Subcutaneous abdominal adipose tissue (tissue), 5 donors: Measurements from ENCODE around the gene IST1.
"Not testable (repeated sequence)": the region's sequence is repeated elsewhere in the genome, so short reads cannot be mapped to it uniquely, and the experiment has no call there.

Experiments used
- H3K27ac ChIP-seq: one replicate; pipeline ENCODE4 v1.7.0; 2013; ENCODE audit warnings: low read depth, mild to moderate bottlenecking, inconsistent platforms, low read length, moderate library complexity
- H3K27me3 ChIP-seq, 5 donors: one replicate each; pipeline ENCODE4 v1.7.0; 2013; ENCODE audit warnings: low read length in 5 of 5, inconsistent platforms in 1 of 5; ENCODE audit not compliant: control insufficient read depth in 5 of 5, insufficient read depth in 4 of 5
- H3K36me3 ChIP-seq, 5 donors: one replicate each; pipeline ENCODE4 v1.7.0; 2013; ENCODE audit warnings: low read length in 5 of 5; ENCODE audit not compliant: control insufficient read depth in 5 of 5, insufficient read depth in 5 of 5
- H3K4me1 ChIP-seq, 5 donors: one replicate each; pipeline ENCODE4 v1.7.0; 2013; ENCODE audit warnings: low read length in 5 of 5, mild to moderate bottlenecking in 3 of 5, moderate library complexity in 1 of 5; ENCODE audit not compliant: control insufficient read depth in 5 of 5, insufficient read depth in 5 of 5
- H3K4me3 ChIP-seq, 5 donors: one replicate each; pipeline ENCODE4 v1.7.0; 2013; ENCODE audit warnings: low read length in 5 of 5, low read depth in 1 of 5
- H3K9ac ChIP-seq, 5 donors: one replicate each; pipeline ENCODE4 v1.7.0; 2013; ENCODE audit warnings: low read length in 5 of 5, mild to moderate bottlenecking in 4 of 5, moderate library complexity in 3 of 5
- H3K9me3 ChIP-seq, 5 donors: one replicate each; pipeline ENCODE4 v1.7.0; 2013; ENCODE audit warnings: low read length in 5 of 5; ENCODE audit not compliant: control insufficient read depth in 5 of 5
- donor health status: healthy.
- donor health status: healthy.
- donor health status: healthy.
- donor health status: healthy.
- donor health status: healthy.

The IST1 gene

DNA sequence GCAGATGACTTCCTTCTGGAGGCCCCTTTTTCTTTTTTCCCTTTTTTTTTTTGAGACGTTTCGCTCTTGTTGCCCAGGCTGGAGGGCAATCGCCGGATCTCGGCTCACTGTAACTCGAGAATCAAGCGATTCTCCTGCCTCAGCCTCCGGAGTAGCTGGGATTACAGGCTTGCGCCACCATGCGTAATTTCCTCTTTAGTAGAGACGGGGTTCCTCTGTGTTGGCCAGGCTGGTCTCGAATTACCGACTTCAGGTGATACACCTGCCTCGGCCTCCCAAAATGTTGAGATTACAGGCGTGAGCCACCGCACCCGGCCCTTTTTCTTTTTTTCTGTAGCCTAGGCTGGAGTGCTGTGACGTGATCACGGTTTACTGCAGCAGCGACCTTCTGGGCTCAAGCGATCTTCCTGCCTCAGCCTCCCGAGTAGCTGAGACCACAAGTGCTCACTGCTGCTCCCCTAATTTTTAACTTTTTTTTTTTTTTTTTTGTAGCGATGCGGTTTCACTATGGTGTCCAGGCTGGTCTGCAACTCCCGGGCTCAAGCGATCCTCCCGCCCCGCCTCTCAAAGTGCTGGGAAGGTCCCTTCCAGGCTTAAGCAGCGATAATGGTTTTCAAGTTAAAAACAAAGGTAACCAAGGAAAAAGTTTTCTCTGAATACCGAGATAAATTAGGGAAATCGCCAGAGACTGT lies 956 bp upstream of the IST1 start:
- peak overlapping the region; percentile 67 to 98 (median 88) for H3K4me3 ChIP-seq
- peaks cover 0 to 34% (median 28%) of the 10 kb centered on the region in 5 donors for H3K4me1 ChIP-seq
- H3K27ac ChIP-seq: peak overlapping the region; percentile 99
- H3K36me3 ChIP-seq: no peaks in the 10 kb centered on the region
- peak overlapping the region; percentile 84 to 98 (median 98) for H3K9ac ChIP-seq
- no peaks in the 10 kb centered on the region for H3K27me3 ChIP-seq
- H3K9me3 ChIP-seq: no peaks in the 10 kb centered on the region

DNA sequence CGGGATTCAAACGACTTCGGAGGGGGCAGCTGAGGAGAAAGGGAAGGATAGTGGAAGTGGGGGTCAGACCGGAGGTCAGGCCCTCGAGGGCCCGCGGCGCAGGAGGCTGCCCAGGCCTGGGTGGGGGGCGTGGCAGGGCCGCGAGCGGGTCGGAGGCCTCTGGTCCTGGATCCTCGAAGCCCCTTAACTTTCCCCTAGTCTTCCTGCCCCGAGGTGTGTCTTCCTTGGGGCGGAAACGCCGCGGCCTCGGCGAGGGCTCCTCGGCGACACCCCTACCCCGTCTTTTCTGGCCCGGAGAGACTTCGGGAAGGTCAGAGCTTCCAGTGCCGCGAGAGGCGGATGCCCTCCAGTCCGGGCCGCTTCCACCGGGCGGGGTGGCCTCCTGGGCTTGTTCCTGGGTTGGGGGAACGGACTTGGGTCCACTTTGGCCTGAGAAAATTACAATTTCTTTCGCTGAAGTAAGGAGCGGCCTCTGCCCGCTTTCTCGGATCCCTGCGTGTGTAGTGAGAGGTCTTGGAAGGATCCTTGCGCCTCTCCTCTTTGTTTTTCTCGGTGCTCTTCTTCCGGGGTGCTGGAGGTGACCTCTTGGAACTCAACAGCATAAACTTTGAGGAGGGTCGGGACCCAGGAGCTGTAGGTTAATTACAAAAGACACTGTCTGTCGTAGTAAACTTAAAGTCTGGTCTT lies 491 bp downstream of the IST1 start:
- peak overlapping the region; percentile 88 to 99 (median 97) for H3K4me3 ChIP-seq
- H3K4me1 ChIP-seq: peaks cover 0 to 45% (median 37%) of the 10 kb centered on the region in 5 donors
- no peaks in the 10 kb centered on the region for H3K27me3 ChIP-seq
- peak overlapping the region; percentile 73 to 98 (median 95) for H3K9ac ChIP-seq
- no peaks in the 10 kb centered on the region for H3K9me3 ChIP-seq
- H3K27ac ChIP-seq: peak overlapping the region; percentile 99
- H3K36me3 ChIP-seq: no peaks in the 10 kb centered on the region

DNA sequence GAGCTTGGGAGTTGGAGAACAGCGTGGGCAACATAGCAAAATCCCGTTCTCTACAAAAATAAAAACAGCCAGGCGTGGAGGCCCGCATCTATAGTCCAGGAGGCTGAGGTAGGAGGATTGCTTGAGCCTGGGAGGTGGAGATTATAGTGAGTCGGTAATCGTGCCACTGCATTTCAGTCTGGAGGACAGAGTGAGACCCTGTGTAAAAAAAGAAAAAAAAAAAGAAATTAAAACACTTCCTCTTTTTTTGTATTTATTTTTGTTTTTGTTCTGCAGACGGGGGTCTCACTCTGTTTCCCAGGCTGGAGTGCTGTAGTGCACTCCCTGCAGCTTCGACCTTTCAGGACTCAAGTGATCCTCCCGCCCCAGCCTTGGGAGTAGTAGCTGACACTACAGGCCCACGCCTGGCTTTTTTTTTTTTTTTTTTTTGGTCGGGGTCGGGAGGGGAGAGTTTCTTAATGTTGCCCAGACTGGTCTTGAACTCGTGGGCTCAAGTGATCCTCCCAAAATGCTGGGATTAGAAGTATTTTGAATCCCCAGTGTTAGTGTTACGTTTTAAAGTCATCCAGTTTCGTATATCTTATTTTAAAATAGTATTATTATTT lies 1.5 kb downstream of the IST1 start:
- H3K27me3 ChIP-seq: no peaks in the 10 kb centered on the region
- peak overlapping the region; percentile 88 to 98 (median 95) for H3K4me3 ChIP-seq
- no peaks in the 10 kb centered on the region for H3K36me3 ChIP-seq
- no peaks in the 10 kb centered on the region for H3K9me3 ChIP-seq
- H3K9ac ChIP-seq: peak overlapping the region; percentile 73 to 98 (median 95)
- H3K4me1 ChIP-seq: peaks cover 0 to 47% (median 37%) of the 10 kb centered on the region in 5 donors
- H3K27ac ChIP-seq: peak overlapping the region; percentile 99

DNA sequence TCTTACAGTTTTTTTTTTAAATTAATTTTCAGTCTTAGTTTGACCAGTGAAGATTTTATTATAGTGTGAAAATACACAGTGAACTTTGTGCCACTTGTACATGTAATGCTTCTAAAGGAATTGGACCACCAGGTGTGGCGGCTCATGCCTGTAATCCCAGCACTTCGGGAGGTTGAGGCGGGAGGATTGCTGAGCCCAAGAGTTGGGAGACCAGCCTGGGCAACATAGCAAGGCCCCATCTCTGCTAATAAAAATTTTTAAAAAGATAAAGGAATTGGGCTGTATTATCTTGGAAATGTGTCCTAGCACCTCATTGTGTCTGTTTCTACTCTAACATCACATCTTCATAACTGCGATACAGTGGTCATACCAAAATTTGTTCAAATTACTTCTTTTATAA lies 3.8 kb downstream of the IST1 start:
- no peaks in the 10 kb centered on the region for H3K27me3 ChIP-seq
- no peak overlapping the region for H3K4me3 ChIP-seq
- no peaks in the 10 kb centered on the region for H3K9me3 ChIP-seq
- H3K4me1 ChIP-seq: peaks cover 0 to 44% (median 33%) of the 10 kb centered on the region in 5 donors
- no peak overlapping the region for H3K27ac ChIP-seq
- no peak overlapping the region for H3K9ac ChIP-seq
- no peaks in the 10 kb centered on the region for H3K36me3 ChIP-seq

DNA sequence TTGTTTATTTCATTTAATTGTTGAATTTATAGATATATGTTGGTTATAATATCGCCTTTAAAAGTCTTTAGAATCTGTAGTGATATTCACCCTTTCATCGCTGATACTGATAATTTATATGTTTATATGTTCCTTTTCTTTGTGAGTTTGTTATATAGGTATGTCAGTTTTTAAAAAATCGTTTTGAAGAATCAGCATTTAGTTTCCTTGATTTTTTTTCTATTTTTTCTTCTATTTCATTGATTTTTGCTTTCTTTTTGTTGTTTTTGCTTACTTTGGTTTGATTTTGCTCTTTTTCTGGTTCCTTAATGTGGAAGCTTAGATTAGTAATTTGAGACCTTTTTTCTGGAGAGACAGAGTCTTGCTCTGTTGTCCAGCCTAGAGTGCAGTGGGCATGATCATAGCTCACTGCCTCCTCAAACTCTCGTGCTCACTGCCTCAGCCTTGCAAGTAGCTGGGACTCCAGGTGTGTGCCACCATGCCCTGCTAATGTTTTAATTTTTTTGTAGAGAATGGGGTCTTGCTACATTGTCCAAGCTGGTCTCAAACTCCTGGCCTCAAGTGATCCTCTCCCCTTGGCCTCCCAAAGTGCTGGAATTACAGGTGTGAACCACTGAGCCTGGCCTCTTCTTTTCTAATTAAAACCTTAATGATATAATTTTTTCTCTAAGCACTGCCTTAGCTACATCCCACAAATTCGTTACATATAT lies 7.5 kb downstream of the IST1 start:
- no peaks in the 10 kb centered on the region for H3K27me3 ChIP-seq
- no peak overlapping the region for H3K9ac ChIP-seq
- peaks cover 0 to 28% (median 15%) of the 10 kb centered on the region in 5 donors for H3K4me1 ChIP-seq
- H3K9me3 ChIP-seq: no peaks in the 10 kb centered on the region
- H3K4me3 ChIP-seq: no peak overlapping the region
- no peak overlapping the region for H3K27ac ChIP-seq
- H3K36me3 ChIP-seq: no peaks in the 10 kb centered on the region

DNA sequence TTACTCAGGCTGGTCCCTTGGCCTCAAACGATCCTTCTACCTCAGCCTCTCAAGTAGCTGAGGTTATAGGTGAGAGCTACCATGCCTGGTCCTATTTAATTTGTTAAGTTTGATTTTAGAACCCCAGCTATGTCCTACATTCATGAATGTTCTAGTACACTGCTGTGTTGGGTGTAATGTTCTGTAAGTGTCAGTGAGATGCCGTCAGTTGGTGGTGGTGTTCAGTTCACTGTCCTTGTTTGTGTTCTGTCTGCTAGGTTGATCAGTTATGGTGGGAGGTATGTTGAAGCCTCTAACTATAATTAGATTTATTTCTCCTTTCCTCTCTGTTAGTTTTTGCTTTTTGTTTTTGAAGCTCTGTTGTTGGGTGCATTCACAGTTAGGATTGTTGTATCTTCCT lies 8.3 kb downstream of the IST1 start:
- no peak overlapping the region for H3K9ac ChIP-seq
- H3K27ac ChIP-seq: peak overlapping the region; percentile 24

DNA sequence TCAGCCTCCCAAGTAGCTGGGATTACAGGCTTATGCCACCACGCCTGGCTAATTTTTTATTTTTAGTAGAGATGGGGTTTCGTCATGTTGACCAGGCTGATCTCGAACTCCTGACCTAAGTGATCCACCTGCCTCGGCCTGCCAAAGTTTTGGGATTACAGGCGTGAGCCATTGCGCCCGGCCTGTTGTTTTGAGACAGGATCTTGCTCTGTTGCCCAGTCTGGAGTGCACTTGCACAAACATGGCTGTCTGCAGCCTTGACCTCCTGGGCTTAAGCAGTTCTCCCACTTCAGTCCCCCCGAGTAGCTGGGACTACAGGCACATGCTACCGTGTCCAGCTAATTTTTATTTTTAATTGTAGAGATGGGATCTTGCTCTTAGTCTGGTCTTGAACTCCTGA lies 8.9 kb downstream of the IST1 start:
- peaks cover 0 to 26% (median 10%) of the 10 kb centered on the region in 5 donors for H3K4me1 ChIP-seq
- no peak overlapping the region for H3K4me3 ChIP-seq
- no peaks in the 10 kb centered on the region for H3K9me3 ChIP-seq
- peaks cover 0 to 3% (median 2%) of the 10 kb centered on the region in 5 donors for H3K36me3 ChIP-seq
- H3K27me3 ChIP-seq: no peaks in the 10 kb centered on the region
- no peak overlapping the region for H3K27ac ChIP-seq
- no peak overlapping the region for H3K9ac ChIP-seq

More for the DNA sequence above, 8.3 kb downstream of the IST1 start:
- no peaks in the 10 kb centered on the region for H3K27me3 ChIP-seq
- peaks cover 0 to 23% (median 12%) of the 10 kb centered on the region in 5 donors for H3K4me1 ChIP-seq
- H3K36me3 ChIP-seq: no peaks in the 10 kb centered on the region
- H3K9me3 ChIP-seq: no peaks in the 10 kb centered on the region
- no peak overlapping the region for H3K4me3 ChIP-seq

DNA sequence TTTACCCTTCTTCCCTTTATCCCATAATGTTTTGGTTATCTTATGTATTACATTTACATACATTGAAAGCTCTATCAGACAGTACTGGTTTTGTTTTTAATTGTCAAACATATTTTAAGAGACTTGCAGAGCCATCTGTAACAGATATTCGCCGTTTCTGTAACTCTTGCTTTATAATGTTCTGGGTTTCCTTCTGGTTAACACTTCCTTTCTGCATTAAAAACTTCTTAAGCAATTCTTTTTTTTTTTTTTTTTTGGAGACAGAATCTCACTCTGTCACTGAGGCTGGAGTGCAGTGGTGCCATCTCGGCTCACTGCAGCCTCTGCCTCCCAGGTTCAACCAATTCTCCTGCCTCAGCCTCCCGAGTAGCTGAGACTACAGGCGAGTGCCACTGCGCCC lies 10.4 kb downstream of the IST1 start:
- H3K36me3 ChIP-seq, H3K9ac ChIP-seq, H3K4me3 ChIP-seq, H3K9me3 ChIP-seq, H3K27ac ChIP-seq, H3K27me3 ChIP-seq: not testable (repeated sequence)
- H3K4me1 ChIP-seq: peaks cover 0 to 17% (median 0%) of the 10 kb centered on the region in 5 donors

DNA sequence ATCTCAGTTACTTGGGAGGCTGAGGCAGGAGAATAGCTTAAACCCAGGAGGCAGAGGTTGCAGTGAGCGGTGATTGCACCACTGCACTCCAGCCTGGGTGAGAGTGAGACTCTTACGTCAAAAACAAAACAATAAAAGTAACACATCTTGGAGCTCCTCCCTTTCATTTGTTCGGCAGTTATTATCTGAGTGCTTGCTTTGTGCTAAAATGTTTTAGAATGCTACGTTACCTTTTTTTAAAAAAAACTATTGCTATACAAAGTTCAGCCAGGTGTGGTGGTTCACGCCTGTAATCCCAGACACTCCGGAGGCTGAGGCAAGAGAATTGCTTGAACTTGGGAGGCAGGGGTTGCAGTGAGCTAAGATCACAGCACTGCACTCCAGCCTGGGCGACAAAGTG lies 15.8 kb downstream of the IST1 start:
- H3K4me3 ChIP-seq: no peak overlapping the region
- peaks cover 0 to 38% (median 31%) of the 10 kb centered on the region in 5 donors for H3K4me1 ChIP-seq
- H3K27me3 ChIP-seq: no peaks in the 10 kb centered on the region
- H3K36me3 ChIP-seq: peaks cover 2 to 10% (median 7%) of the 10 kb centered on the region in 5 donors
- no peak overlapping the region for H3K9ac ChIP-seq
- H3K27ac ChIP-seq: no peak overlapping the region
- no peaks in the 10 kb centered on the region for H3K9me3 ChIP-seq
